Heart left ventricle (tissue), 13 donors: ENCODE measurements around the gene MTO1.

Experiments
- CTCF ChIP-seq, 12 donors: fragments of 200-600 bp; sonication (generic) in 4 of 12; IDR thresholded peaks; one replicate each; pipeline versions ENCODE4 v1.5.0 to v1.8.0; 2018 to 2022; ENCODE audit warnings: antibody characterized with exemption in 12 of 12, mild to moderate bottlenecking in 5 of 12
- POLR2A ChIP-seq, 2 donors: fragments of 450-650 bp; IDR thresholded peaks; one replicate each; pipeline ENCODE4 v1.6.1; 2017; ENCODE audit warnings: antibody characterized with exemption in 2 of 2, mild to moderate bottlenecking in 2 of 2, moderate library complexity in 2 of 2
- donor health status: ischemic (EF 13 %, LVEDD 7.1; RV severe dilation, severe dysfunction).
- donor health status: DM: no; HTN: yes; CAD: no.
- donor health status: DM: no; HTN: no; CAD: no.
- donor health status: ischemic (EF 25% LVEDD 6.9; RV normal size, moderate dysfunction).
- donor health status: ischemic (EF 25% LVEDD 5.7; RV mildly dilated, moderate dysfunction).
- donor health status: ischemic (EF 35%, LVEDD 5.7; RV mildly dilated, moderate dysfunction).
- donor health status: nonischemic (EF 11% LVEDD 7.7; RV severe dilation, severe dysfunction).
- donor health status: DM: yes; HTN: yes; CAD: no.
- donor health status: PGD.
- donor health status: ischemic (EF 29% LVEDD 5.4; RV normal size, mild dysfunction).
- donor health status: nonischemic (EF 23%, LVEDD 6.1; RV moderate dilation, normal function).

- TF ChIP-seq CTCF (IDR thresholded peaks at IDR 0.05) (no peak), POLR2A (IDR thresholded peaks at IDR 0.05) (no peak)
These were observed 85.5 kb downstream of the MTO1 start for GRCh38 chr6:73547036-73547435.
